ENCODE measurements around the gene ZFAND2B. TPM values are rescaled to one million over a fixed set of nuclear protein-coding genes. Genes with fewer than 3 reads are reported as not detected.
A peak's percentile ranks its signal among the peaks of the same experiment; 100 is the strongest.

Gene ZFAND2B
- total RNA-seq, 1 experiment from 2014 or later, result 19.5 TPM

GRCh38 chr2:219225350-219225749 lies 18.8 kb downstream of the ZFAND2B start:
- TF ChIP-seq HMGA2 (CRISPR knock-in tag; IDR thresholded peaks at IDR 0.05) (no peak), NFE2L1 (CRISPR knock-in tag; IDR thresholded peaks at IDR 0.05) (no peak)
- ChIA-PET CTCF (no interaction called here), POLR2A (no interaction called here)
- no peak for ATAC-seq
- H3K27ac Mint-ChIP-seq, result no peak overlapping the region
- no peak overlapping the region for H3K4me3 Mint-ChIP-seq
- peaks cover 43% of the 10 kb centered on the region for H3K36me3 Mint-ChIP-seq
- DNase-seq (ENCODE audit: low spot score), result no peak
- H3K9me3 Mint-ChIP-seq, result no peaks in the 10 kb centered on the region
- H3K27me3 Mint-ChIP-seq (ENCODE audit: low read depth), result no peaks in the 10 kb centered on the region
- H3K4me1 Mint-ChIP-seq, result peaks cover 10% of the 10 kb centered on the region

- no peaks in the 10 kb centered on the region for H3K27me3 Mint-ChIP-seq (ENCODE audit: low read depth)
- ChIA-PET POLR2A (interaction anchor here (0.5 to 2.4 kb wide), 4 partner anchors 10 to 25 kb away, joined by 3 to 18 read pairs (median 9); partner anchors contain the start of genes ABCB6, GLB1L, STK16 and TUBA4B), CTCF (interaction anchor here (1.2 to 2.4 kb wide), 4 partner anchors 10 to 67 kb away, joined by 4 to 21 read pairs (median 7); partner anchors contain the start of gene ABCB6)
- no peak overlapping the region for H3K27ac Mint-ChIP-seq
- no peaks in the 10 kb centered on the region for H3K9me3 Mint-ChIP-seq
- H3K36me3 Mint-ChIP-seq, result peaks cover 47% of the 10 kb centered on the region
- H3K4me3 Mint-ChIP-seq, result peak overlapping the region; percentile 69
- DNase-seq (ENCODE audit: low spot score) (no peak), ATAC-seq (no peak)
- peaks cover 12% of the 10 kb centered on the region for H3K4me1 Mint-ChIP-seq
- no peak for TF ChIP-seq ATF1 (CRISPR knock-in tag; IDR thresholded peaks at IDR 0.05)
- TF ChIP-seq JAZF1 (CRISPR knock-in tag; IDR thresholded peaks at IDR 0.05), result no peak
- no peak for TF ChIP-seq ARID4B (CRISPR knock-in tag; IDR thresholded peaks at IDR 0.05; ENCODE audit: borderline replicate concordance)
- TF ChIP-seq MYBL2 (CRISPR knock-in tag; IDR thresholded peaks at IDR 0.05), result no peak
These were observed 21.7 kb downstream of the ZFAND2B start for GRCh38 chr2:219228041-219228910.

GRCh38 chr2:219228911-219229304 lies 22.3 kb downstream of the ZFAND2B start:
- ATAC-seq, result peak; percentile 1; the same call in 1 of the 2 replicates
- ChIA-PET CTCF (interaction anchor here (1.2 to 2.4 kb wide), 4 partner anchors 11 to 66 kb away, joined by 4 to 21 read pairs (median 7); partner anchors contain the start of gene ABCB6), POLR2A (interaction anchor here (0.6 to 2.4 kb wide), 4 partner anchors 10 to 66 kb away, joined by 3 to 18 read pairs (median 10); partner anchors contain the start of genes ABCB6, GLB1L and STK16)
- Mint-ChIP-seq H3K27me3 (ENCODE audit: low read depth) (no peaks in the 10 kb centered on the region), H3K27ac (no peak overlapping the region), H3K4me3 (peak overlapping the region; percentile 69), H3K36me3 (peaks cover 47% of the 10 kb centered on the region), H3K4me1 (peaks cover 12% of the 10 kb centered on the region), H3K9me3 (no peaks in the 10 kb centered on the region)
- DNase-seq (ENCODE audit: low spot score), result no peak
- no peak for TF ChIP-seq ZNF425 (CRISPR knock-in tag; conservative IDR thresholded peaks at IDR 0.05)
- no peak for TF ChIP-seq ARID4B (CRISPR knock-in tag; IDR thresholded peaks at IDR 0.05; ENCODE audit: borderline replicate concordance)
- no peak for TF ChIP-seq ZMAT4 (CRISPR knock-in tag; IDR thresholded peaks at IDR 0.05)
- no peak for TF ChIP-seq RELA (CRISPR knock-in tag; IDR thresholded peaks at IDR 0.05; ENCODE audit: borderline replicate concordance)
- TF ChIP-seq CTCF (IDR thresholded peaks at IDR 0.05), result no peak
- no peak for TF ChIP-seq NR3C1 (CRISPR knock-in tag; conservative IDR thresholded peaks at IDR 0.05; ENCODE audit: low read depth)
- TF ChIP-seq TEAD4 (CRISPR knock-in tag; IDR thresholded peaks at IDR 0.05), result no peak
